GM18519 (cell line): Measurements from ENCODE around the gene PRDM5.
"Not testable (repeated sequence)": the region's sequence is repeated elsewhere in the genome, so short reads cannot be mapped to it uniquely, and the experiment has no call there.

Source experiments
- ATAC-seq: cut with Tn5 transposase; IDR thresholded peaks from one replicate; pipeline ENCODE4 v1.9.1; 2021; ENCODE audit warnings: mild to moderate bottlenecking, moderate library complexity; ENCODE audit not compliant: unreplicated experiment, low FRiP score

Gene PRDM5

DNA sequence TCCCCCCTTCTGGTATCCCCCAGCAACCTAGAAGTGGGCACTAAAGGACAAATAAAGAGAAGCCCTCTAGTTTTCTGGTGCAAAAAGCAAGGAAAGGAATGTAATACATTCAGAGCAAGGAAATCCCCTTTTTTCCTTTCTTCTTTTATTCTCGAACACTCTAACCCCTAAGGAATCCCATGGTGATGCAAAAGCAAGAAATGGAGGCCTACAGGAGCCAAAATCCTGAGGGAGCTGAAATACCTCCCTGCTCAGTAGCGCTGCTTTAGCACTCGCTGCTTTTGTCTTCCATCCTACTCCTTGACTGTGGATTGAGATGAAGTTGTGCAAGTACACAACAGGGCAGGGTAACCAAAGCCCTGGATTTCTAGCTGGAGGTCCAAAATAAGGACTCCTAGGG lies 251.0 kb downstream of the PRDM5 start:
- no peak for ATAC-seq

- ATAC-seq = no peak
Measured at GRCh38 chr4:120667102-120667501, 255.4 kb downstream of the PRDM5 start.

DNA sequence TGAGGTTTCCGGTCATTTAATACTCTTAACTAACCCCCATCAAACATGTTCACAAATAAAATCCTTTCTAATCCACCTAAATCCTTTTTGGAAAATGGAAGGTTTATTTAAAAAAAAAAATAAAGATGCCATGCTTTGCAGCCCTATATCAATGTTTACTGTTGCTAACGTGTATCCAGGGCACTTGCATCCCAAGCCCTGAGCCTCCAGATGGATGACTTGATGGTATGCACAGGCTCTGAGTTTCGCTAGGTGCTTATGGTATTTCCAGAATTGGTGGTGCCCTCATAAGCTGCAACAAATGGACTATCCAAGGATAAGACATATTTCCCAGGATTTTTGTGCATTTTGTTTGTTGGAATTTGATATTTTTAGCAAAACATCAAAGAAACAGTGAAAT lies 257.7 kb downstream of the PRDM5 start:
- ATAC-seq = no peak

DNA sequence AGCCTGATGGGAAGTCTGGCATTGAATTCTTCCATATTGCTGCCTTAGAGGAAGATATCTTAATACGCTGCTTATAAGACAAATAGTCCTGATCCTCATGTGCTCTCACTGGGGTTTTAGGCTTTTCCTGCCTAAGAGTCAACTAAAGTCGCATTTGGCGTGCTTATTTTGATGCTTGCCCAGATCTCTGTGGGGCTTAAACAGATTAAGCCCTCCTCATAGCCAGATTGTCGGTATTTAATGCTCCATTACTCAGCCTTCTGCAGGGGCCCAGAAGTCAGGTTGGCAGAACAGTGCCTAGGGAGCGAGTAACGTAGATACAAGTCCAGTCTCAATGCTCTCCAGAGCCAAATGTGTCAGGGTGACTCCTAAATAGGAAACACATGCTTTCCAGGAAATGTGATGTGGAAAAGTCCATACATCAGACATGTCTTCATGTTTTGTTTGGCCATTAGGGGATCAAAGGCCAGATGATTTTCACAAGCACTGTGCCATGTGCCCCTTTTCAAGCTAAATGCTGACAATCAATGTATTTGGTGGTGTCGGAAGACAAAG lies 262.8 kb downstream of the PRDM5 start:
- ATAC-seq = no peak

DNA sequence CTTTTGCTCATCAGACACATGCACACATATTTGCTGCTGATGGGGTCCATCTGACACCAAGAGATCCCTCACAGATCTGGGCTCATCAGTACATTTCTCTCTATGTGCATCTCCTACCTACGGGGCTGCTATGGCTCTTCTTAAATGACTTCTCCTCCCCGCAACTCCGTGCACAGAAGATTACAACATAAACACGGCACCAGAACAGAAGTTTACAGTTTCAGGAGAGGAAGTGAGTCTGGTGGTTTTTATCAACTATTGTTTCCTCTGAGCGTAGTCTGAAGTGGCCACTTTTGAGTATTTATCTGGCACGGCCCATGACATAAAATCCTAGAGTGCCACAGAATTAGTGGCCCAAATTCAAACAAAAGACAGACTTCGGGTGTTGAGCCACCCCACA lies 263.8 kb downstream of the PRDM5 start:
- ATAC-seq = no peak

DNA sequence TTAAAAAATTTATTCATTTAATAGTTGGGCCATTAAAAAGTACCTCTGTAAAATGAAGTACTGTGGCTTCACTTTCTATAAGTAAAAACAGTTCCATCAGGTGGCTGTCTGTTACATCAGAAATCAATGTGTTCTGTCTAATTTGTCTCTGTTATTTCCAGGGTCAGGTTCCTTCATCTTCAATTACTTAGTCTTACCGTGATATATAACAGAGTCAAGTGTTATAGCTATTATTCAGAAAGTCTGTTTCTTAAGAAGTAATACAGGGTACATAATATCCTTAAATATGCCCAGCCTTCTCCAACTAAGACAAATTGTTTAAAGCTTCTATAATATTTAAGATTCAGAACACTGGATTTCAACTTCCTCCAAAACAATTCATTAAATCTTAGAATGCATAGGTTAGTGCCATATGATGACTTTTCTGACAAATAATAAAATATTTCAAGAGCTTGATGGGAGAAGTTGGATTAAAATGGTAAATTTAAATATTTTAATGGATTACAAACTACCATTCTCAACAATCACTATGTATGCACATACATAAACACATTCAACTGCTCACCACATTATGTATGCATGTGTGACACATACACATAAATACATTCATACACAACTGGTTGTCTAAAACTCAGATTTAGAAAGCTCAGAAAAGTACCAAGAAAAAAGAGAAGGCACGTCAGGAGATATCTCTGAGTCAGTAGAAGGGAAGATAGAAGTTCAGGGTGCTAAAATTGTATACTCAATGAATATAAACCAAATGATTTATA lies 268.5 kb downstream of the PRDM5 start:
- no peak for ATAC-seq

- ATAC-seq = not testable (repeated sequence)
Measured at GRCh38 chr4:120648336-120648735, 274.2 kb downstream of the PRDM5 start.
